ENCODE data around the gene HOGA1.

DNA sequence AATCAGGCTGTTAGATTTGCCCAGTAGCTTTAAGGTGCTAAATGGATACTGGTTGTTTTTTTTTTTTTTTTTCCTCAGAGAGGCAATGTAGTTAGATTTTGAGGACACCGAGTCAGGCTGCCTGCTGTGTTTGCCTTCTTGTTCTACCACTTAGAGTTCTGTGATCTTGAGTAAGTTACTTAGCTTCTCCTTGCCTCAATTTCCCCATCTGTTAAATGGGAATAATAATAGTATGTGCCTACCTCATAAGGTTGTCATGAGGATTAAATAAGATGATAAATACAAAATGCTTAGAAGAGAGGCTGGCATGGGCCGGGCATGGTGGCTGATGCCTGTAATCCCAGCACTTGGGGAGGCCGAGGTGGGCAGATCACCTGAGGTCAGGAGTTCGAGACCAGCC lies 34.5 kb downstream of the HOGA1 start:
- no peak for TF ChIP-seq EZH2 (IDR thresholded peaks at IDR 0.05)
- TF ChIP-seq POLR2AphosphoS5 (IDR thresholded peaks at IDR 0.05; ENCODE audit: borderline replicate concordance, low read depth, low read length): no peak
- TF ChIP-seq FOXP2 (optimal IDR thresholded peaks at IDR 0.05; ENCODE audit: control extremely low read depth, extremely low read length, insufficient read depth): no peak
